Measurements from ENCODE around the gene SEZ6L.

The SEZ6L gene

DNA sequence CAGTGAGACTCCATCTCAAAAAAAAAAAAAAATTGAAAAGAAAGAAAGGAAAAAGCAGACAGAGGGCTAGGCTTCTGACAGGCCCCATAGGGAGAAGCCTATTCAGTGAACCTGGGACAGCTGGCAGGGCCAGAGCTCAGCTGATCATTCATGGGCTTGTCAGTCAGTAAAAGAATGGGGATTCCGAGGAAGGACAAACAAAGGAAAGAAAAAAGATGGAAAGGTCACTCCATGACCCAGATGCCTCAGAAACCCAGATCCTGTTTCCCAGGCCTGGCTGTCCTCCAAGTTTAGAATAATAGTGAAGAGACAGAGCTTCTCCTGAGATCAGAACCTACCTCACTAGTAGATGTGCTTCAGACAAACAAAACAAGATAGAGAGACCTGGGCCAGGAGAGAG is 225.5 kb downstream of the SEZ6L start:
- H2AFZ ChIP-seq (ENCODE audit: low read length), result no peak overlapping the region
- no peaks in the 10 kb centered on the region for H3K36me3 ChIP-seq (ENCODE audit: insufficient read depth, low read length)
- H3K4me1 ChIP-seq (ENCODE audit: insufficient read depth, low read length, poor library complexity, severe bottlenecking), result no peaks in the 10 kb centered on the region
- TF ChIP-seq, protein P1, sequence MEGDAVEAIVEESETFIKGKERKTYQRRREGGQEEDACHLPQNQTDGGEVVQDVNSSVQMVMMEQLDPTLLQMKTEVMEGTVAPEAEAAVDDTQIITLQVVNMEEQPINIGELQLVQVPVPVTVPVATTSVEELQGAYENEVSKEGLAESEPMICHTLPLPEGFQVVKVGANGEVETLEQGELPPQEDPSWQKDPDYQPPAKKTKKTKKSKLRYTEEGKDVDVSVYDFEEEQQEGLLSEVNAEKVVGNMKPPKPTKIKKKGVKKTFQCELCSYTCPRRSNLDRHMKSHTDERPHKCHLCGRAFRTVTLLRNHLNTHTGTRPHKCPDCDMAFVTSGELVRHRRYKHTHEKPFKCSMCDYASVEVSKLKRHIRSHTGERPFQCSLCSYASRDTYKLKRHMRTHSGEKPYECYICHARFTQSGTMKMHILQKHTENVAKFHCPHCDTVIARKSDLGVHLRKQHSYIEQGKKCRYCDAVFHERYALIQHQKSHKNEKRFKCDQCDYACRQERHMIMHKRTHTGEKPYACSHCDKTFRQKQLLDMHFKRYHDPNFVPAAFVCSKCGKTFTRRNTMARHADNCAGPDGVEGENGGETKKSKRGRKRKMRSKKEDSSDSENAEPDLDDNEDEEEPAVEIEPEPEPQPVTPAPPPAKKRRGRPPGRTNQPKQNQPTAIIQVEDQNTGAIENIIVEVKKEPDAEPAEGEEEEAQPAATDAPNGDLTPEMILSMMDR (conservative IDR thresholded peaks at IDR 0.05; ENCODE audit: low read length), result no peak
- no peak for TF ChIP-seq EZH2phosphoT487 (IDR thresholded peaks at IDR 0.05; ENCODE audit: borderline replicate concordance)
- no peaks in the 10 kb centered on the region for H4K20me1 ChIP-seq (ENCODE audit: insufficient read depth, low read length, poor library complexity, severe bottlenecking)
- no peaks in the 10 kb centered on the region for H3K79me2 ChIP-seq (ENCODE audit: insufficient read depth, low read length)
- no peaks in the 10 kb centered on the region for H3K27me3 ChIP-seq (ENCODE audit: insufficient read depth, low read length, poor library complexity, severe bottlenecking)
- H3K4me2 ChIP-seq (ENCODE audit: low read depth, low read length, poor library complexity, severe bottlenecking), result no peak overlapping the region
- H3F3A ChIP-seq (ENCODE audit: low read depth), result no peaks in the 10 kb centered on the region
- no peaks in the 10 kb centered on the region for H3K9me2 ChIP-seq (replicated peaks; ENCODE audit: low read depth, low read length)
- no peak overlapping the region for H3K9ac ChIP-seq (ENCODE audit: low read depth, low read length, poor library complexity, severe bottlenecking)
- H3K4me3 ChIP-seq (ENCODE audit: low read length, poor library complexity, severe bottlenecking), result no peak overlapping the region
- no peaks in the 10 kb centered on the region for H3K9me3 ChIP-seq (ENCODE audit: insufficient read depth, low read depth, low read length)

DNA sequence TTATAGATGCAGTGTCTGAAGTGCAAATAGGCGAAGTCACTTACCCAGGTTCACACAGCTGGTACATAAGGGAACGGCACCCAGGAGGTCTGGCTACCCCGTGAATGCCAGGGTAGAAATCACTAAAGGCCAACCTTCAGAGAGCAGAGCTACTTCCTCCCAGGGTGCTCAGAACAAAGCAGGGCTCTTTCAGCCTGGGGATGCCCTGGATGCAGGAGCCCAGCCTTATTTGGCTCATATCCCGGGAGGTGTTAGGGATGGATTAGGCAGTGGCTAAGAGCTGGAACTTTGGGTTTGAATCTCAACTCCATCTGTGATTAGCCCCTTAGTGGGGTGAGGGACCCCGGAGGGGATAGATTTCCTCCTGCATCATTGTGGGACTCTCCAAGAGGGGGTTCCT is 226.7 kb downstream of the SEZ6L start:
- no peak overlapping the region for H3K9ac ChIP-seq (ENCODE audit: low read depth, low read length, poor library complexity, severe bottlenecking)
- H3K79me2 ChIP-seq (ENCODE audit: insufficient read depth, low read length), result no peaks in the 10 kb centered on the region
- no peaks in the 10 kb centered on the region for H3K9me3 ChIP-seq (ENCODE audit: insufficient read depth, low read depth, low read length)
- no peaks in the 10 kb centered on the region for H3K36me3 ChIP-seq (ENCODE audit: insufficient read depth, low read length)
- no peaks in the 10 kb centered on the region for H4K20me1 ChIP-seq (ENCODE audit: insufficient read depth, low read length, poor library complexity, severe bottlenecking)
- no peaks in the 10 kb centered on the region for H3K4me1 ChIP-seq (ENCODE audit: insufficient read depth, low read length, poor library complexity, severe bottlenecking)
- TF ChIP-seq, protein P1 (conservative IDR thresholded peaks at IDR 0.05; ENCODE audit: low read length), result no peak
- H3K27me3 ChIP-seq (ENCODE audit: insufficient read depth, low read length, poor library complexity, severe bottlenecking), result no peaks in the 10 kb centered on the region
- H3K4me3 ChIP-seq (ENCODE audit: low read length, poor library complexity, severe bottlenecking), result no peak overlapping the region
- no peaks in the 10 kb centered on the region for H3K9me2 ChIP-seq (replicated peaks; ENCODE audit: low read depth, low read length)
- no peak overlapping the region for H2AFZ ChIP-seq (ENCODE audit: low read length)
- no peak overlapping the region for H3K4me2 ChIP-seq (ENCODE audit: low read depth, low read length, poor library complexity, severe bottlenecking)
- H3F3A ChIP-seq (ENCODE audit: low read depth), result no peaks in the 10 kb centered on the region

DNA sequence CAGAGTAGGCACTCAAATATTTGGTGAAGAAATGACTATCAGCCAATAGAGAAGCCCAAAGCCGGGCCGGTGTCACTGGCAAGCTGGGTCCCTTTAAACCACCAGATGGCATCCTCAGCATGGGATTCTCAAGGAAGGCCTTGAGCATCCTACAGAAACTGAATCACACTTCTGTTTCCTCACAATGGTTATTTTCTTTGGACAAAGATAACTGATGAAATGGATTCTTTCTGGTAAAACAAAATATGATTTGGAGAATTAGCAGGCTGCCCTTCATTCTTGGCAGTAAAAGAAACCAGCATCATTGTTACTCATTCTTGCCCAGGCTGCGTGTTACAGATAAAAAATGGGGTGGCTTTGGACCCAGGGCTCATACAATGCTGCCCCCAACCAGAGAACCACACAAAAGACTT is 229.5 kb downstream of the SEZ6L start:
- Histone ChIP-seq H3K9me2 (replicated peaks; ENCODE audit: low read depth, low read length) (no peaks in the 10 kb centered on the region), H3K4me3 (ENCODE audit: low read length, poor library complexity, severe bottlenecking) (no peak overlapping the region), H3K9me3 (ENCODE audit: insufficient read depth, low read depth, low read length) (no peaks in the 10 kb centered on the region), H3K9ac (ENCODE audit: low read depth, low read length, poor library complexity, severe bottlenecking) (no peak overlapping the region), H3K27me3 (ENCODE audit: insufficient read depth, low read length, poor library complexity, severe bottlenecking) (no peaks in the 10 kb centered on the region), H4K20me1 (ENCODE audit: insufficient read depth, low read length, poor library complexity, severe bottlenecking) (no peaks in the 10 kb centered on the region), H3F3A (ENCODE audit: low read depth) (no peaks in the 10 kb centered on the region), H3K36me3 (ENCODE audit: insufficient read depth, low read length) (no peaks in the 10 kb centered on the region), H3K4me1 (ENCODE audit: insufficient read depth, low read length, poor library complexity, severe bottlenecking) (no peaks in the 10 kb centered on the region), H2AFZ (ENCODE audit: low read length) (peak overlapping the region; percentile 10; the same call in 1 of the 2 replicates), H3K79me2 (ENCODE audit: insufficient read depth, low read length) (no peaks in the 10 kb centered on the region), H3K4me2 (ENCODE audit: low read depth, low read length, poor library complexity, severe bottlenecking) (no peak overlapping the region)
- TF ChIP-seq, protein P1 (conservative IDR thresholded peaks at IDR 0.05; ENCODE audit: low read length), result peak; percentile 73
- no peak for TF ChIP-seq EZH2phosphoT487 (IDR thresholded peaks at IDR 0.05; ENCODE audit: borderline replicate concordance)

Measured in Loucy (cell line).